HEK293 (cell line): ENCODE data around the gene EHMT1.
A peak's percentile ranks its signal among the peaks of the same experiment; 100 is the strongest.

Experiments used
- GLI2 ChIP-seq: fragments of 450-650 bp; formaldehyde crosslinking; IDR thresholded peaks from 2 replicates; pipeline ENCODE4; 2017; ENCODE audit warnings: missing biosample characterization, missing genetic modification characterization, low read depth, borderline replicate concordance
- GLI4 ChIP-seq: fragments of 450-650 bp; formaldehyde crosslinking; IDR thresholded peaks from 2 replicates; pipeline ENCODE4 v1.5.1; 2016; ENCODE audit warnings: missing biosample characterization, missing genetic modification characterization
- KLF10 ChIP-seq: fragments of 450-650 bp; IDR thresholded peaks from 2 replicates; pipeline ENCODE4 v1.5.1; 2018; ENCODE audit warnings: missing biosample characterization, mild to moderate bottlenecking, missing genetic modification characterization
- KLF7 ChIP-seq: fragments of 450-650 bp; formaldehyde crosslinking; IDR thresholded peaks from 2 replicates; pipeline ENCODE4 v1.5.1; 2016; ENCODE audit warnings: missing biosample characterization, missing genetic modification characterization, borderline replicate concordance
- KLF8 ChIP-seq: fragments of 450-650 bp; formaldehyde crosslinking; IDR thresholded peaks from 2 replicates; pipeline ENCODE4 v1.5.1; 2016; ENCODE audit warnings: missing biosample characterization, missing genetic modification characterization
- KLF9 ChIP-seq: fragments of 450-650 bp; formaldehyde crosslinking; IDR thresholded peaks from 2 replicates; pipeline ENCODE4 v1.5.1; 2016; ENCODE audit warnings: missing biosample characterization, missing genetic modification characterization, low read depth
- PRDM1 ChIP-seq: fragments of 450-650 bp; formaldehyde crosslinking; IDR thresholded peaks from 2 replicates; pipeline ENCODE4; 2016; ENCODE audit warnings: missing biosample characterization, missing genetic modification characterization
- PRDM2 ChIP-seq: fragments of 450-650 bp; formaldehyde crosslinking; IDR thresholded peaks from 2 replicates; pipeline ENCODE4 v1.5.1; 2016; ENCODE audit warnings: missing biosample characterization, missing genetic modification characterization, borderline replicate concordance
- RBAK ChIP-seq: fragments of 450-650 bp; formaldehyde crosslinking; IDR thresholded peaks from 2 replicates; pipeline ENCODE4 v1.5.1; 2016; ENCODE audit warnings: missing biosample characterization, missing genetic modification characterization
- REPIN1 ChIP-seq: fragments of 450-650 bp; formaldehyde crosslinking; IDR thresholded peaks from 2 replicates; pipeline ENCODE4 v1.5.1; 2017; ENCODE audit warnings: missing biosample characterization, missing genetic modification characterization, low read depth
- SP2 ChIP-seq: fragments of 450-650 bp; formaldehyde crosslinking; IDR thresholded peaks from 2 replicates; pipeline ENCODE4 v1.5.1; 2016; ENCODE audit warnings: missing biosample characterization, missing genetic modification characterization
- ZFHX2 ChIP-seq: fragments of 450-650 bp; formaldehyde crosslinking; conservative IDR thresholded peaks from 2 replicates; pipeline ENCODE4 v1.5.1; 2016; ENCODE audit warnings: missing biosample characterization, missing genetic modification characterization
- ZNF184 ChIP-seq: fragments of 450-650 bp; IDR thresholded peaks from 2 replicates; pipeline ENCODE4 v1.5.1; 2018; ENCODE audit warnings: missing biosample characterization, mild to moderate bottlenecking, missing genetic modification characterization
- ZNF274 ChIP-seq, 2 experiments: fragments of 200-500 bp in 1 of 2; fragments of 450-650 bp in 1 of 2; sonication (Bioruptor generic) in 1 of 2; formaldehyde crosslinking in 1 of 2; IDR thresholded peaks; 2 replicates each; pipeline versions ENCODE4 v1.5.1 to v1.6.1; 2014 to 2016; ENCODE audit warnings: borderline replicate concordance in 1 of 2, inconsistent platforms in 1 of 2, low read length in 1 of 2, missing biosample characterization in 1 of 2, missing genetic modification characterization in 1 of 2
- ZNF335 ChIP-seq: fragments of 450-650 bp; formaldehyde crosslinking; conservative IDR thresholded peaks from 2 replicates; pipeline ENCODE4 v1.5.1; 2016; ENCODE audit warnings: missing biosample characterization, missing genetic modification characterization
- ZNF354C ChIP-seq: fragments of 450-650 bp; formaldehyde crosslinking; IDR thresholded peaks from 2 replicates; pipeline ENCODE4 v1.5.1; 2016; ENCODE audit warnings: missing biosample characterization, missing genetic modification characterization, low read depth, borderline replicate concordance
- ZNF366 ChIP-seq: fragments of 450-650 bp; formaldehyde crosslinking; conservative IDR thresholded peaks from 2 replicates; pipeline ENCODE4 v1.5.1; 2016; ENCODE audit warnings: missing biosample characterization, missing genetic modification characterization
- ZNF529 ChIP-seq: fragments of 450-650 bp; formaldehyde crosslinking; IDR thresholded peaks from 2 replicates; pipeline ENCODE4 v1.5.1; 2017; ENCODE audit warnings: missing genetic modification characterization, missing biosample characterization; ENCODE audit not compliant: insufficient replicate concordance
- ZNF658 ChIP-seq: fragments of 450-650 bp; formaldehyde crosslinking; IDR thresholded peaks from 2 replicates; pipeline ENCODE4; 2016; ENCODE audit warnings: missing biosample characterization, missing genetic modification characterization
- ZNF704 ChIP-seq: fragments of 450-650 bp; formaldehyde crosslinking; IDR thresholded peaks from 2 replicates; pipeline ENCODE4 v1.5.1; 2016; ENCODE audit warnings: missing biosample characterization, missing genetic modification characterization
- ZNF777 ChIP-seq: fragments of 450-650 bp; formaldehyde crosslinking; IDR thresholded peaks from 2 replicates; pipeline ENCODE4 v1.5.1; 2017; ENCODE audit warnings: missing biosample characterization, missing genetic modification characterization, borderline replicate concordance
- TF ChIP-seq, protein P1 (sequence below): fragments of 450-650 bp; formaldehyde crosslinking; IDR thresholded peaks from 2 replicates; pipeline ENCODE4 v1.5.1; 2016; ENCODE audit warnings: missing biosample characterization, missing genetic modification characterization, low read depth
- TF ChIP-seq, protein P2 (sequence below): fragments of 450-650 bp; formaldehyde crosslinking; conservative IDR thresholded peaks from 2 replicates; pipeline ENCODE4 v1.5.1; 2016; ENCODE audit warnings: low read depth, missing biosample characterization, missing genetic modification characterization
- TF ChIP-seq, protein P3 (sequence below): fragments of 450-650 bp; formaldehyde crosslinking; IDR thresholded peaks from 2 replicates; pipeline ENCODE4 v1.5.1; 2016; ENCODE audit warnings: missing biosample characterization, missing genetic modification characterization

Gene EHMT1

GRCh38 chr9:137689745-137690529 is 71.1 kb downstream of the EHMT1 start (continued):
- no peak for TF ChIP-seq GLI2
- no peak for TF ChIP-seq KLF10
- TF ChIP-seq, protein P1, sequence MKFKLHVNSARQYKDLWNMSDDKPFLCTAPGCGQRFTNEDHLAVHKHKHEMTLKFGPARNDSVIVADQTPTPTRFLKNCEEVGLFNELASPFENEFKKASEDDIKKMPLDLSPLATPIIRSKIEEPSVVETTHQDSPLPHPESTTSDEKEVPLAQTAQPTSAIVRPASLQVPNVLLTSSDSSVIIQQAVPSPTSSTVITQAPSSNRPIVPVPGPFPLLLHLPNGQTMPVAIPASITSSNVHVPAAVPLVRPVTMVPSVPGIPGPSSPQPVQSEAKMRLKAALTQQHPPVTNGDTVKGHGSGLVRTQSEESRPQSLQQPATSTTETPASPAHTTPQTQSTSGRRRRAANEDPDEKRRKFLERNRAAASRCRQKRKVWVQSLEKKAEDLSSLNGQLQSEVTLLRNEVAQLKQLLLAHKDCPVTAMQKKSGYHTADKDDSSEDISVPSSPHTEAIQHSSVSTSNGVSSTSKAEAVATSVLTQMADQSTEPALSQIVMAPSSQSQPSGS (tag by site-specific recombination) = peak; percentile 89
- TF ChIP-seq REPIN1 (tag by site-specific recombination) = no peak
- 0 out of 2 replicates have a peak, but pooled peaks have one; percentile 38 for TF ChIP-seq ZNF184 (tag by site-specific recombination)
- TF ChIP-seq ZNF777 (tag by site-specific recombination) = no peak
- no peak for TF ChIP-seq KLF9
- TF ChIP-seq PRDM1 = peak; percentile 35; the same call in 1 of the 2 replicates
- no peak for TF ChIP-seq KLF8
- no peak for TF ChIP-seq ZNF354C (tag by site-specific recombination)
- TF ChIP-seq, protein P2, sequence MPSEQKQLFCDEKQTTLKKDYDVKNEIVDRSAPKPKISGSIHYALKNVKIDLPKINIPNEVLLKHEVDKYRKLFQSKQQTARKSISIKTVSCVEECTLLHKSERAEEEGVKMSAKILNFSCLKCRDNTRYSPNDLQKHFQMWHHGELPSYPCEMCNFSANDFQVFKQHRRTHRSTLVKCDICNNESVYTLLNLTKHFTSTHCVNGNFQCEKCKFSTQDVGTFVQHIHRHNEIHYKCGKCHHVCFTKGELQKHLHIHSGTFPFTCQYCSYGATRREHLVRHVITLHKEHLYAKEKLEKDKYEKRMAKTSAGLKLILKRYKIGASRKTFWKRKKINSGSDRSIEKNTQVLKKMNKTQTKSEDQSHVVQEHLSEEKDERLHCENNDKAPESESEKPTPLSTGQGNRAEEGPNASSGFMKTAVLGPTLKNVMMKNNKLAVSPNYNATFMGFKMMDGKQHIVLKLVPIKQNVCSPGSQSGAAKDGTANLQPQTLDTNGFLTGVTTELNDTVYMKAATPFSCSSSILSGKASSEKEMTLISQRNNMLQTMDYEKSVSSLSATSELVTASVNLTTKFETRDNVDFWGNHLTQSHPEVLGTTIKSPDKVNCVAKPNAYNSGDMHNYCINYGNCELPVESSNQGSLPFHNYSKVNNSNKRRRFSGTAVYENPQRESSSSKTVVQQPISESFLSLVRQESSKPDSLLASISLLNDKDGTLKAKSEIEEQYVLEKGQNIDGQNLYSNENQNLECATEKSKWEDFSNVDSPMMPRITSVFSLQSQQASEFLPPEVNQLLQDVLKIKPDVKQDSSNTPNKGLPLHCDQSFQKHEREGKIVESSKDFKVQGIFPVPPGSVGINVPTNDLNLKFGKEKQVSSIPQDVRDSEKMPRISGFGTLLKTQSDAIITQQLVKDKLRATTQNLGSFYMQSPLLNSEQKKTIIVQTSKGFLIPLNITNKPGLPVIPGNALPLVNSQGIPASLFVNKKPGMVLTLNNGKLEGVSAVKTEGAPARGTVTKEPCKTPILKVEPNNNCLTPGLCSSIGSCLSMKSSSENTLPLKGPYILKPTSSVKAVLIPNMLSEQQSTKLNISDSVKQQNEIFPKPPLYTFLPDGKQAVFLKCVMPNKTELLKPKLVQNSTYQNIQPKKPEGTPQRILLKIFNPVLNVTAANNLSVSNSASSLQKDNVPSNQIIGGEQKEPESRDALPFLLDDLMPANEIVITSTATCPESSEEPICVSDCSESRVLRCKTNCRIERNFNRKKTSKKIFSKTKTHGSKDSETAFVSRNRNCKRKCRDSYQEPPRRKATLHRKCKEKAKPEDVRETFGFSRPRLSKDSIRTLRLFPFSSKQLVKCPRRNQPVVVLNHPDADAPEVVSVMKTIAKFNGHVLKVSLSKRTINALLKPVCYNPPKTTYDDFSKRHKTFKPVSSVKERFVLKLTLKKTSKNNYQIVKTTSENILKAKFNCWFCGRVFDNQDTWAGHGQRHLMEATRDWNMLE (tag by site-specific recombination) = peak; percentile 49
- TF ChIP-seq ZNF366 (tag by site-specific recombination) = peak; percentile 61
- TF ChIP-seq ZFHX2 (tag by site-specific recombination) = no peak
- TF ChIP-seq, protein P3, sequence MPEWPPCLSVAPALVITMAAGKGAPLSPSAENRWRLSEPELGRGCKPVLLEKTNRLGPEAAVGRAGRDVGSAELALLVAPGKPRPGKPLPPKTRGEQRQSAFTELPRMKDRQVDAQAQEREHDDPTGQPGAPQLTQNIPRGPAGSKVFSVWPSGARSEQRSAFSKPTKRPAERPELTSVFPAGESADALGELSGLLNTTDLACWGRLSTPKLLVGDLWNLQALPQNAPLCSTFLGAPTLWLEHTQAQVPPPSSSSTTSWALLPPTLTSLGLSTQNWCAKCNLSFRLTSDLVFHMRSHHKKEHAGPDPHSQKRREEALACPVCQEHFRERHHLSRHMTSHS = no peak
- no peak for TF ChIP-seq ZNF335 (tag by site-specific recombination)
- TF ChIP-seq GLI4 (tag by site-specific recombination) = no peak
- no peak for TF ChIP-seq KLF7 (tag by site-specific recombination)
- TF ChIP-seq ZNF529 (tag by site-specific recombination) = no peak
- no peak for TF ChIP-seq RBAK (tag by site-specific recombination)
- no peak for TF ChIP-seq ZNF274 (IDR thresholded peaks at IDR 0.05; ENCODE audit: low read length)
- TF ChIP-seq ZNF274 (tag by site-specific recombination; IDR thresholded peaks at IDR 0.05; ENCODE audit: borderline replicate concordance) = no peak
- no peak for TF ChIP-seq ZNF704 (tag by site-specific recombination)
- no peak; the same call in 1 of the 2 replicates for TF ChIP-seq SP2 (tag by site-specific recombination)
- TF ChIP-seq PRDM2 (tag by site-specific recombination) = no peak
- TF ChIP-seq ZNF658 (tag by site-specific recombination) = no peak
